Measurements from ENCODE around the gene CFAP299.

DNA sequence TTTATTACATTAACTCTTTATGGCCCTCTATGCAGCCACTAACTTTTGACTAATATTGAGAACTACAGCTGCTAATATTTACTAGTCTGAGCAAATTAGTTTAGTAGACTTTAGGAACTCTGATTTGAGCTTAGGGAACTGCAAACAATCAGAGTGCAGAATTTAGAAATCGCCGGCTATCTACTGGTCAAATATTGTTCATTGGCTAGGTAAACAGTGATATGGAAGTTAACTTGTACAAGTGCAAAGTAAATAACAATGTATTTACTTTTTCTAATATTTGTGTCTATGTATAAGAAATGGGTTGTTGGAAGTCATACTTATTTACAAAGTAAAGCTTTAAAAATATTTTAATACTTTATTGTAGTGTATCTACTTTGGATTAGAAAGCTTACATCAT, 279.6 kb downstream of the CFAP299 start:
- TF ChIP-seq ZNF24 (IDR thresholded peaks at IDR 0.05) (no peak), TBL1XR1 (IDR thresholded peaks at IDR 0.05; ENCODE audit: low read length in 2 of 2) (no peak), PCBP2 (IDR thresholded peaks at IDR 0.05; ENCODE audit: low read depth, low read length, poor library complexity, severe bottlenecking) (no peak), TARDBP (IDR thresholded peaks at IDR 0.05) (no peak), SMC3 (conservative IDR thresholded peaks at IDR 0.05; ENCODE audit: insufficient read depth, low read depth, low read length) (no peak)
- TF ChIP-seq, protein P1, sequence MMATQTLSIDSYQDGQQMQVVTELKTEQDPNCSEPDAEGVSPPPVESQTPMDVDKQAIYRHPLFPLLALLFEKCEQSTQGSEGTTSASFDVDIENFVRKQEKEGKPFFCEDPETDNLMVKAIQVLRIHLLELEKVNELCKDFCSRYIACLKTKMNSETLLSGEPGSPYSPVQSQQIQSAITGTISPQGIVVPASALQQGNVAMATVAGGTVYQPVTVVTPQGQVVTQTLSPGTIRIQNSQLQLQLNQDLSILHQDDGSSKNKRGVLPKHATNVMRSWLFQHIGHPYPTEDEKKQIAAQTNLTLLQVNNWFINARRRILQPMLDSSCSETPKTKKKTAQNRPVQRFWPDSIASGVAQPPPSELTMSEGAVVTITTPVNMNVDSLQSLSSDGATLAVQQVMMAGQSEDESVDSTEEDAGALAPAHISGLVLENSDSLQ (IDR thresholded peaks at IDR 0.05), result no peak
- TF ChIP-seq, protein P2, sequence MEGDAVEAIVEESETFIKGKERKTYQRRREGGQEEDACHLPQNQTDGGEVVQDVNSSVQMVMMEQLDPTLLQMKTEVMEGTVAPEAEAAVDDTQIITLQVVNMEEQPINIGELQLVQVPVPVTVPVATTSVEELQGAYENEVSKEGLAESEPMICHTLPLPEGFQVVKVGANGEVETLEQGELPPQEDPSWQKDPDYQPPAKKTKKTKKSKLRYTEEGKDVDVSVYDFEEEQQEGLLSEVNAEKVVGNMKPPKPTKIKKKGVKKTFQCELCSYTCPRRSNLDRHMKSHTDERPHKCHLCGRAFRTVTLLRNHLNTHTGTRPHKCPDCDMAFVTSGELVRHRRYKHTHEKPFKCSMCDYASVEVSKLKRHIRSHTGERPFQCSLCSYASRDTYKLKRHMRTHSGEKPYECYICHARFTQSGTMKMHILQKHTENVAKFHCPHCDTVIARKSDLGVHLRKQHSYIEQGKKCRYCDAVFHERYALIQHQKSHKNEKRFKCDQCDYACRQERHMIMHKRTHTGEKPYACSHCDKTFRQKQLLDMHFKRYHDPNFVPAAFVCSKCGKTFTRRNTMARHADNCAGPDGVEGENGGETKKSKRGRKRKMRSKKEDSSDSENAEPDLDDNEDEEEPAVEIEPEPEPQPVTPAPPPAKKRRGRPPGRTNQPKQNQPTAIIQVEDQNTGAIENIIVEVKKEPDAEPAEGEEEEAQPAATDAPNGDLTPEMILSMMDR (IDR thresholded peaks at IDR 0.05 in 2 of 3, conservative IDR thresholded peaks at IDR 0.05 in 1 of 3; ENCODE audit: insufficient read depth in 2 of 3, low read depth in 1 of 3, low read length in 3 of 3), result no peak
- TF ChIP-seq, protein P3, sequence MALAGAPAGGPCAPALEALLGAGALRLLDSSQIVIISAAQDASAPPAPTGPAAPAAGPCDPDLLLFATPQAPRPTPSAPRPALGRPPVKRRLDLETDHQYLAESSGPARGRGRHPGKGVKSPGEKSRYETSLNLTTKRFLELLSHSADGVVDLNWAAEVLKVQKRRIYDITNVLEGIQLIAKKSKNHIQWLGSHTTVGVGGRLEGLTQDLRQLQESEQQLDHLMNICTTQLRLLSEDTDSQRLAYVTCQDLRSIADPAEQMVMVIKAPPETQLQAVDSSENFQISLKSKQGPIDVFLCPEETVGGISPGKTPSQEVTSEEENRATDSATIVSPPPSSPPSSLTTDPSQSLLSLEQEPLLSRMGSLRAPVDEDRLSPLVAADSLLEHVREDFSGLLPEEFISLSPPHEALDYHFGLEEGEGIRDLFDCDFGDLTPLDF (CRISPR knock-in tag; IDR thresholded peaks at IDR 0.05), result no peak

Measured in K562 (cell line).